GM21825 (cell line): Measurements from ENCODE around the gene CXCR2.

Experiments
- ATAC-seq: cut with Tn5 transposase; IDR thresholded peaks from one replicate; pipeline ENCODE4 v1.9.1; 2021; ENCODE audit warnings: mild to moderate bottlenecking, moderate library complexity; ENCODE audit not compliant: unreplicated experiment

Gene CXCR2

DNA sequence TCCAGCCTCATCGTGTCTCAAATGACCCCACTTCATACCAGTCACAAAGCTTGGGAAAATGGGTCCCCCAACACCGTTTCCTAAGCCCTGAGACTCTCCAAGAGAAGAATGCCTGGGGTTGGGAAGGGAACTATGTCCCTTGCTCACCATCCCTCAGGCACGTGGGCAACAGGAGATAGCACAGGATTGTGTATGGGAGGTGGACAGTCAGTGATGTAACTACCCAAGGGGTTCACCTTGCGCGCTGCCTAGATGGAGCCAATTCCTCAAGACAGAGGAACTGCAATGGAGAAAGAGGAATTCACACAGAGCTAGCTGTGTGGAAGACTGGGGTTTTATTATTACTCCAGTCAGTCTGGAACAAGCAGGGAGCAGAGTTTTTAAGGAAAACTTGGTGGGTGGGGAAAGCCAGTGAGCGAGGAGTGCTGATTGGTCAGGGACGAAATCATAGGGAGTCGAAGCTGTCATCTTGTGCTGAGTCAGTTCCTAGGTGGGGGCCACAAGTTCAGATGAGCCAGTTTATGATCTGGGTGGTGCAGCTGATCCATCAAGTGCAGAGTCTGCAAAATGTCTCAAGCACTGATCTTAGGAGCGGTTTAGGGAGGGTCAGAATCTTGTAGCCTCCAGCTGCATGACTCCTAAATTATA, 54.8 kb downstream of the CXCR2 start:
- ATAC-seq, result no peak

DNA sequence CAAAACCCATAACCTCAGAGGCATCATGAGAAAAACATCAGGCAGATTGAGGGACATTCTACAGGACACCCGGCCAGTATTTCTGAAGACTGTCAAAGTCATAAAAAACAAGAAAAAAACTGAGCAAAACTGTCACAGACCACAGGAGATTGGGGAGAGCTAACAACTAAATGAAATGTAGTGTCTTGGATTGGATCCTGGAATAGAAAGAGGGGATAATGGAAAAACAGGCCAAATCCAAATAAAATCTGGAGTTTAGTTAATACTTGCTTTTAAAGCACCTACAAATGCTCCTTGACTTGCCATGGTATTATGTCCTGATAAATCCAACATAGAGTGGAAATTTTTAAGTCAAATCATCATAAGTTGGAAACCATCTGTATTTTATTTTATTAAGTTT, 58.5 kb downstream of the CXCR2 start:
- no peak for ATAC-seq

DNA sequence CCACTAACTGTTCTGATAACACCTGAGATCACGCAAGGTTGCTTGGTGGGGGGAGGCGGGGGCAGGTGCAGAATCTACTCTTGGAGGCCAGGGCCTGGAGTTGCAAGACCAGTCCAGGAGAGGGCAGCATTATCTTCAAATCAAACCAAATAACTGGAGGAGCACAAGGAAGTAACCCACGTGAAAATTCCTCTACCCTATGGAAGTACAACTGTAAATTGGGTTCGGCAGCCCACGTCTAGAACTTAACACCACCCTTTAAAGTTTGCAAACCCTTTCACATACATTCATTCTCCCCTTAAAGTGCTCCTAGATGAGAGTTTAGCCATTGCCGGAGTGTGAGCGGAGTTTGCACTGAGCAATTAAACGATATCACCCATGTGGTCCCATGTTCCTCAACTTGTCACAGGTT, 60.5 kb downstream of the CXCR2 start:
- ATAC-seq, result no peak
